Measurements from ENCODE around the gene VPS39.

DNA sequence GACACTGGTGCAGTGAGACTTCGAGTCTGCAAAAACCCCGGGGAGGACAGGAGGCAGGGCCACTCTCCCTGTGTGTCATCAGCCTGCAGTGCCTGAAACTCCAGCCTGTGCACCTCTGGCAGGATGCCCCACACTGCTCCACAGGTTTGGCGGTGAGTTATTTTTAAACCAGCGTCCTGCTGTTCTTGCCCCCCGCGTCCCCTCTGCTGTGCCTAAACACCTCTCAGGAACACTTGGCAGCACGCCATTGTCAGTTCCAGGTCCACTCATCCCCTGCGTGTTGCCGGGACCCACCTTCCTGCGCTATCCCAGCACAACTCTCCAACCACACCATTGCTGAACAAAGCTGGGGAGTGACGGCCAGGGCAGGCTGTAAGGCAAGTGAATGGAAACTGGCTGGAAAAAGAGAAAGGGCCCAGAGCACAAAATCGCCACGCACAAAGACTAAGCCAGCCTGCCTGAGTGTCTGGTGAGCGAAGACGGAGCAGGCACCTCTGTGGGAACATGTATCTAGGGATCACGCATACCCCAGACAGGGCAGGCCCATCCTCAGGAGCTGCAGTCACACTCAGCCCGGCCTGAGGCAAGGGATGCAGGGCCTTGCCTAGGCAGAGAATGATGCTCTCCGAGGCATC, 48.6 kb downstream of the VPS39 start:
- TF ChIP-seq GATAD2A (IDR thresholded peaks at IDR 0.05) (no peak), FOXK1 (CRISPR knock-in tag; IDR thresholded peaks at IDR 0.05; ENCODE audit: borderline replicate concordance) (no peak), SMC3 (conservative IDR thresholded peaks at IDR 0.05; ENCODE audit: insufficient read depth, low read depth, low read length) (no peak), TEAD4 (IDR thresholded peaks at IDR 0.05; ENCODE audit: low read length) (no peak), TEAD4 (CRISPR knock-in tag; IDR thresholded peaks at IDR 0.05; ENCODE audit: borderline replicate concordance) (no peak), MYBL2 (IDR thresholded peaks at IDR 0.05; ENCODE audit: low read depth) (no peak), MYBL2 (CRISPR knock-in tag; IDR thresholded peaks at IDR 0.05; ENCODE audit: borderline replicate concordance) (no peak), ZEB2 (IDR thresholded peaks at IDR 0.05) (no peak), EZH2 (IDR thresholded peaks at IDR 0.05; ENCODE audit: borderline replicate concordance, low read depth, low read length) (no peak), ZFX (CRISPR knock-in tag; IDR thresholded peaks at IDR 0.05) (no peak)
- TF ChIP-seq, protein P1, sequence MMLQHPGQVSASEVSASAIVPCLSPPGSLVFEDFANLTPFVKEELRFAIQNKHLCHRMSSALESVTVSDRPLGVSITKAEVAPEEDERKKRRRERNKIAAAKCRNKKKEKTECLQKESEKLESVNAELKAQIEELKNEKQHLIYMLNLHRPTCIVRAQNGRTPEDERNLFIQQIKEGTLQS (IDR thresholded peaks at IDR 0.05), result no peak
- TF ChIP-seq, protein P1 (CRISPR knock-in tag; conservative IDR thresholded peaks at IDR 0.05), result no peak
- TF ChIP-seq, protein P2, sequence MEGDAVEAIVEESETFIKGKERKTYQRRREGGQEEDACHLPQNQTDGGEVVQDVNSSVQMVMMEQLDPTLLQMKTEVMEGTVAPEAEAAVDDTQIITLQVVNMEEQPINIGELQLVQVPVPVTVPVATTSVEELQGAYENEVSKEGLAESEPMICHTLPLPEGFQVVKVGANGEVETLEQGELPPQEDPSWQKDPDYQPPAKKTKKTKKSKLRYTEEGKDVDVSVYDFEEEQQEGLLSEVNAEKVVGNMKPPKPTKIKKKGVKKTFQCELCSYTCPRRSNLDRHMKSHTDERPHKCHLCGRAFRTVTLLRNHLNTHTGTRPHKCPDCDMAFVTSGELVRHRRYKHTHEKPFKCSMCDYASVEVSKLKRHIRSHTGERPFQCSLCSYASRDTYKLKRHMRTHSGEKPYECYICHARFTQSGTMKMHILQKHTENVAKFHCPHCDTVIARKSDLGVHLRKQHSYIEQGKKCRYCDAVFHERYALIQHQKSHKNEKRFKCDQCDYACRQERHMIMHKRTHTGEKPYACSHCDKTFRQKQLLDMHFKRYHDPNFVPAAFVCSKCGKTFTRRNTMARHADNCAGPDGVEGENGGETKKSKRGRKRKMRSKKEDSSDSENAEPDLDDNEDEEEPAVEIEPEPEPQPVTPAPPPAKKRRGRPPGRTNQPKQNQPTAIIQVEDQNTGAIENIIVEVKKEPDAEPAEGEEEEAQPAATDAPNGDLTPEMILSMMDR (IDR thresholded peaks at IDR 0.05 in 2 of 3, conservative IDR thresholded peaks at IDR 0.05 in 1 of 3; ENCODE audit: insufficient read depth in 2 of 3, low read depth in 1 of 3, low read length in 3 of 3), result no peak
- TF ChIP-seq, protein P3, sequence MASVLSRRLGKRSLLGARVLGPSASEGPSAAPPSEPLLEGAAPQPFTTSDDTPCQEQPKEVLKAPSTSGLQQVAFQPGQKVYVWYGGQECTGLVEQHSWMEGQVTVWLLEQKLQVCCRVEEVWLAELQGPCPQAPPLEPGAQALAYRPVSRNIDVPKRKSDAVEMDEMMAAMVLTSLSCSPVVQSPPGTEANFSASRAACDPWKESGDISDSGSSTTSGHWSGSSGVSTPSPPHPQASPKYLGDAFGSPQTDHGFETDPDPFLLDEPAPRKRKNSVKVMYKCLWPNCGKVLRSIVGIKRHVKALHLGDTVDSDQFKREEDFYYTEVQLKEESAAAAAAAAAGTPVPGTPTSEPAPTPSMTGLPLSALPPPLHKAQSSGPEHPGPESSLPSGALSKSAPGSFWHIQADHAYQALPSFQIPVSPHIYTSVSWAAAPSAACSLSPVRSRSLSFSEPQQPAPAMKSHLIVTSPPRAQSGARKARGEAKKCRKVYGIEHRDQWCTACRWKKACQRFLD (CRISPR knock-in tag; IDR thresholded peaks at IDR 0.05), result no peak

Data from K562 (cell line).